C4-2B (cell line): ENCODE results near the gene CHRNA10.

Source experiments
- ZFX ChIP-seq: fragments of 450-650 bp; IDR thresholded peaks from 2 replicates; pipeline ENCODE4 v1.6.1; 2017
- TF ChIP-seq, protein P1 (sequence below): fragments of 450-650 bp; conservative IDR thresholded peaks from 2 replicates; pipeline ENCODE4 v1.5.1; 2017; ENCODE audit warnings: mild to moderate bottlenecking

DNA sequence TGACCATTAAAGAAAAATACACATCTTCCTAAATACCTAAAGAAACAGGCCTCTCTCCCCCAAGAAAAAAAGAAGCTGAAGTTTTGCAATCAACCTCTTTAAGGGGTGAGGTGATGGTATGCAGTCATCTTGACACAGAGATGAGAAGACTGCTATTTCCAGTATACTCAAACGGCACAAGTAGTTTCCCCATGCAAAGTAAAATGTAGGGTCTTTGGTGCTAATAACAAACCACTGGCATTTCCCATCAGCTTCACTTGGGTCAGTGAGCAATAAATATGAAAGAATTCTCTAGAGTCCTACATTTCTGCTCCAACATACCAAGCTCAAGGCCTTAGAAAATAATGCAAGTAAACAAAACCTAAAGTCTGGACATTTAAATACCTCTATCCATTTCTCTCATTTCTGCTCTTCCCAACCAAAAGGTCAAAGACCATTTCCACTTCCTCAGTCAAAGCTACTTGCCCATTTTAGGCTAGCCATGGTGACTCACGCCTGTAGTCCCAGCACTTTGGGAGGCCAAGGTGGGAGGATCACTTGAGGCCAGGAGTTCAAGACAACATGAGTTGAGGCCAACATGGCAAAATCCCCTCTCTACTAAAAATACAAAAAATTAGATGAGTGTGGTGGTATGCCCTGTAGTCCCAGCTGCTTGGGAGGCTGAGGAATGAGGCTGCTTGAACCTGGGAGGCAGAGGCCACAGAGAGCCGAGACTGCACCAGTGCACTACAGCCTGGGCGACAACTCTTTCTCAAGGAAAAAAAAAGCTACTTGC, 39.5 kb upstream of the CHRNA10 start:
- TF ChIP-seq, protein P1, sequence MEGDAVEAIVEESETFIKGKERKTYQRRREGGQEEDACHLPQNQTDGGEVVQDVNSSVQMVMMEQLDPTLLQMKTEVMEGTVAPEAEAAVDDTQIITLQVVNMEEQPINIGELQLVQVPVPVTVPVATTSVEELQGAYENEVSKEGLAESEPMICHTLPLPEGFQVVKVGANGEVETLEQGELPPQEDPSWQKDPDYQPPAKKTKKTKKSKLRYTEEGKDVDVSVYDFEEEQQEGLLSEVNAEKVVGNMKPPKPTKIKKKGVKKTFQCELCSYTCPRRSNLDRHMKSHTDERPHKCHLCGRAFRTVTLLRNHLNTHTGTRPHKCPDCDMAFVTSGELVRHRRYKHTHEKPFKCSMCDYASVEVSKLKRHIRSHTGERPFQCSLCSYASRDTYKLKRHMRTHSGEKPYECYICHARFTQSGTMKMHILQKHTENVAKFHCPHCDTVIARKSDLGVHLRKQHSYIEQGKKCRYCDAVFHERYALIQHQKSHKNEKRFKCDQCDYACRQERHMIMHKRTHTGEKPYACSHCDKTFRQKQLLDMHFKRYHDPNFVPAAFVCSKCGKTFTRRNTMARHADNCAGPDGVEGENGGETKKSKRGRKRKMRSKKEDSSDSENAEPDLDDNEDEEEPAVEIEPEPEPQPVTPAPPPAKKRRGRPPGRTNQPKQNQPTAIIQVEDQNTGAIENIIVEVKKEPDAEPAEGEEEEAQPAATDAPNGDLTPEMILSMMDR, result no peak
- no peak for TF ChIP-seq ZFX
